Stimulated activated CD8-positive, alpha-beta memory T cell treated with anti-CD3 and anti-CD28 coated beads, Interleukin-7, amount 100 ng/mL, for 4 hours (primary cell): ENCODE data around the gene RALGAPA1.
"Not testable (repeated sequence)": the region's sequence is repeated elsewhere in the genome, so short reads cannot be mapped to it uniquely, and the experiment has no call there.

Experiments
- DNase-seq, 2 donors: peaks; one replicate each; pipeline ENCODE4 v3.0.0-alpha.2; 2020; ENCODE audit warnings: low read depth in 2 of 2

Gene RALGAPA1

GRCh38 chr14:35628989-35629388 is 180.1 kb downstream of the RALGAPA1 start:
- no peak for DNase-seq

- DNase-seq, result not testable (repeated sequence)
These were observed 182.1 kb downstream of the RALGAPA1 start for GRCh38 chr14:35626947-35627346.

DNA sequence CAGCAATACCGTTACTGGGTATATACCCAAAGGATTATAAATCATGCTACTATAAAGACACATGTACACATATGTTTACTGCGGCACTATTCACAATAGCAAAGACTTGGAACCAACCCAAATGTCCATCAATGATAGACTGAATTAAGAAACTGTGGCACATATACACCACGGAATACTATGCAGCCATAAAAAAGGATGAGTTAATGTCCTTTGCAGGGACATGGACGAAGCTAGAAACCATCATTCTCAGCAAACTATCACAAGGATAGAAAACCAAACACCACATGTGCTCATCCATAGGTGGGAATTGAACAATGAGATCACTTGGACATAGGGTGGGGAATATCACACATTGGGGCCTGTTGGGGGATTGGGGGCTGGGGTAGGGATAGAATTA is 187.1 kb downstream of the RALGAPA1 start:
- DNase-seq, result not testable (repeated sequence)

- not testable (repeated sequence) for DNase-seq
These were observed 189.1 kb downstream of the RALGAPA1 start for GRCh38 chr14:35619998-35620397.

DNA sequence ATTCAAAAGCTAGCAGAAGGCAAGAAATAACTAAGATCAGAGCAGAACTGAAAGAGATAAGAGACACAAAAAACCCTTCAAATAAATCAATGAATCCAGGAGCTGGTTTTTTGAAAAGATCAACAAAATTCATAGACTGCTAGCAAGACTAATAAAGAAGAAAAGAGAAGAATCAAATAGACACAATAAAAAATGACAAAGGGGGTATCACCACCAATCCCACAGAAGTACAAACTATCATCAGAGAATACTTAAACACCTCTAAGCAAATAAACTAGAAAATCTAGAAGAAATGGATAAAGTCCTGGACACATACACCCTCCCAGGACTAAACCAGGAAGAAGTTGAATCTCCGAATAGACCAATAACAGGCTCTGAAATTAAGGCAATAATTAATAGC is 189.6 kb downstream of the RALGAPA1 start:
- not testable (repeated sequence) for DNase-seq

DNA sequence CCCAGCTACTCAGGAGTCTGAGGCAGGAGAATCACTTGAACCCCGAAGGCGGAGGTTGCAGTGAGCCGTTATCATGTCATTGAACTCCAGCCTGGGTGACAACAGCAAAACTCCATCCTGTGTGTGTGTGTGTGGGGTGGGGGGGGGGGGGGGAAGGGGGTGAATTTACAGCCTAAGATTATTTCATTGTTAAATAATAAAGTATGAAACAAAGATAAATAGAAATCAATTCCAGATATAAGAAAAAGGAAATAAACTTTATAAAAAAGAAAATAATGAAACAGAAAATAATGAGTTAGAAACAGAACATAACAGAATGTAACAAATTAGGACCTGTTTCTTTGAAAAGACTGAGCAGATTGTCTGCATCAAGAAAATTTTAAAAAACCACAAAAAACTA is 191.6 kb downstream of the RALGAPA1 start:
- no peak for DNase-seq

DNA sequence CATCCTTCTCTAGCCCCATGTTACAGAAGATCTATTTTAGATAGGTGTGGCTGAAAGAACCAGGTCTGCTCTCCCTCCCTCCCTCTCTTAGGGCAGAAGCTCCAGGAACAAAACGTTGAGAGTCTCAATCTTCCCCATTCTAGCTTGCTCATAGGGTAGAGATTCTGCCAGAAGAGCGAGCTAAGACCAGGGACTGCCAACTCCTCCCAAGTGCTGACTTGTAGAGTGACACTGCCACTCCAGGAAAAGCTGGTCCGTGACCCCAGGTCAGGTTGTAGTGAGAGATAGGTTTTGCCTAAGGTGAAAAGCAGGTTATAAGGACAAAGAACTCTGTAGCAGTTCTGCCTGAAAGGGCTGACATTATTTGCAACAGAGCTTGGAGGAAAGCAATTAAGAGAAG is 201.7 kb downstream of the RALGAPA1 start:
- no peak for DNase-seq

- DNase-seq, result no peak
These were observed 208.8 kb downstream of the RALGAPA1 start for GRCh38 chr14:35600253-35600652.

DNA sequence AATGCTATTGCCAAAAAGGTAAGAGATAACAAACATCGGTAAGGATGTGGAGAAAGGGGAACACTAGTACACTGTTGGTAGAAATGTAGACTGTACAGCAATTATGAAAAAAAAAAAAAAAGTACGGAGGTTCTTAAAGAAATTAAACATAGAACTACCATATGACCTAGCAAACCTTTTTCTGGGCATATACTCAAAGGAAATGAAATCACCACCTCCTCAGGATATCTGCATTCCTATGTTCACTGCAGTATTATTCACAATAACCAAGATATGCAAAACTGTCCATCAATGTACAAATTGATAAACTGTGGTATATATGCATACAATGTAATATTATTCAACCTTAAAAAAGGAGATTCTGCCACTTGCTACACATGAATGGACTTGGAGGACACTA is 214.5 kb downstream of the RALGAPA1 start:
- no peak for DNase-seq

GRCh38 chr14:35587373-35587772 is 221.7 kb downstream of the RALGAPA1 start:
- not testable (repeated sequence) for DNase-seq

- DNase-seq, result no peak
These were observed 230.5 kb downstream of the RALGAPA1 start for GRCh38 chr14:35578639-35579038.

GRCh38 chr14:35578135-35578534 is 231.0 kb downstream of the RALGAPA1 start:
- no peak for DNase-seq

- no peak for DNase-seq
These were observed 232.2 kb downstream of the RALGAPA1 start for GRCh38 chr14:35576856-35577255.

DNA sequence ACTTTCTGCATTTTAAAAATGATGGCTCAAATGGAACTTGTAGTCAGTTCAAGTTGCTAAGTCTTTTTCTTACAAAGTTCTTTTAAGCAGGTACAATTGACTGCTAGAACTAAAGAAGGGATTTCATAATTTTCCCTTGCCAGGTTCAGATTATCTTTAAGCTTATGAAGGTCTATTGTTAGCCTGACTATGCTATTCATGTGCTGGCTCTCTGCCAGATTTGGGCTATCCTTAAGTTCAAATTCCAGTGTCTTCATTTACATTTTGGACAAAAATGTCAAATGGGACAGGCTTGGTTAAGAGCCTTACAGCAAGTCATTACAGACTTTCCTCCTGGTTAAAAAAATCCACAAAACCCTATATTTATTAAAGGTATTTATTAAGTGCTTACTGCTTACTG is 232.8 kb downstream of the RALGAPA1 start:
- no peak for DNase-seq

DNA sequence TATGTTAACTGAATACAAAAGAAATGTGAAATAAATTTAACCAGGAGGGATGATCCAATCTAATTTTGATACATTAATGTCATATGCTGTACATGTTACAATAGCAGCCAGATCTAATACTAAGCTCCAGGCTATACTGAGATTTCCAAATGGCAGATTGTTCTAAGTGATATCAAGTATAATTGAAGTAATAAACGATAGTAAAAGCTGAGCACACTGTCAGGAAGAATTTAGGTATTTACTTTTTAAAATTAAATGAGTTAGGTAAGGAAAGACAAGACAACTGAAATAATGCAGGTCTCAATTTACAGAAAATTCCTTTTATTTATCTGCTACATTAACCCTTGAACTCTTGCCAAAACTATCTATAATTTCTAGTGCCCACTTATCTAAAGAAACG is 235.2 kb downstream of the RALGAPA1 start:
- no peak for DNase-seq

DNA sequence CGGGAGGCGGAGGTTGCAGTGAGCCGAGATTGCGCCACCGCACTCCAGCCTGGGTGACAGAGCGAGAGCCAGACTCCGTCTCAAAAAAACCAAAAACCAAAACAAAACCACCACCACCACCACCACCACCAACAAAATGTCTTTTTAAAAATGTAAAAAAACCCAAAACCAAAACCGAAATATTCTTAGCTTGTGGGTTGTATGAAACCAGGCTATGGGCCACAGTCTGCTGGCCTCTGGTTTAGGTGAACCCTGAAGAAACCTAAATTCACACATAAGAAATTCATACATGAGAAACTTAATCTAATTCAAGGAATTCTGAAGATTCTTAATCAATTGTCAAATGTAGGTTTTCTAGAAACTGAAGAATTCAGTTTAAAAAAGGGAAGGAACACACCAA is 237.5 kb downstream of the RALGAPA1 start:
- DNase-seq, result no peak

- no peak for DNase-seq
These were observed 243.1 kb downstream of the RALGAPA1 start for GRCh38 chr14:35565871-35566464.

DNA sequence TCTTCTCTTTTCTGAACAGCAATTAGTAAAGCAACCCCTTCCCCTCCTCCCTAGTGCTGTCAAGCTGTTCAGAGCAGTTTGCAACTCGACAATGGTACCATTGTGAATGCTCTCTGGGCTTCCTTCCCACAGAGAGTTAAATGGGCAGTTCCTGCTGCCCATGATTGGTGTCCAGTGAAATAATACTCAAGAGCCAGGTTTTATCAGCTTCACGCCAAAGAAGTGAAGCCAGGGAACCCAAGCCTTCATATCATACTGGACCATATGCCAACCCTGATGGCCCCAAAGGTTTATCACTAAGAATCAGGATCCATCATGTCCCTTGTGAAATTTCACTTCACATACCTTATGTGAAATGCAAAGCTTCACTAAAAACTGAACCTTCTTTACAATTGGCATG is 250.4 kb downstream of the RALGAPA1 start:
- no peak for DNase-seq

DNA sequence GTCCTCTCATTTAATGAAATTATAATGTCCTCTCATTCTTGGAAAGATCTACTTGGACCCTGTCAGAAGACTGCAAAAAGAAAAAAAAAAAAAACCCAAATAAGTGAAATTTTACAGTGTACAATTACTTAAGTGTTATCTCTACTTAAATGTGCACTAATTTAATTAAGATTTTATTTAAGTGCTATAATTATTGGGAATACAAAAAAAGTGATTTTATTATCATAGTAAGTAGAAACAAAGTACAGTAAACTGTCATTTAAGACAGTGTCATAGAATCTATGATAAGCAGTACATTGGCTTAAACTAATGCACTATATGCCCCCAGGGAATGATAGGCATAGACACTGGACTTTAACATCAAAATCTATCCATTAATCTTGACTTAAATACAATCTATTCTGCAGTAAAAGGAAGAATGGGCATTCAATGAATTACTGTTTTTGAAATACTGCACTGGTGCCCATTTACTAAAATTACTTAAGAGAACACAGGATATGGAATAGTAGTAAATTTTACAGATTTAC is 251.8 kb downstream of the RALGAPA1 start:
- DNase-seq, result no peak

DNA sequence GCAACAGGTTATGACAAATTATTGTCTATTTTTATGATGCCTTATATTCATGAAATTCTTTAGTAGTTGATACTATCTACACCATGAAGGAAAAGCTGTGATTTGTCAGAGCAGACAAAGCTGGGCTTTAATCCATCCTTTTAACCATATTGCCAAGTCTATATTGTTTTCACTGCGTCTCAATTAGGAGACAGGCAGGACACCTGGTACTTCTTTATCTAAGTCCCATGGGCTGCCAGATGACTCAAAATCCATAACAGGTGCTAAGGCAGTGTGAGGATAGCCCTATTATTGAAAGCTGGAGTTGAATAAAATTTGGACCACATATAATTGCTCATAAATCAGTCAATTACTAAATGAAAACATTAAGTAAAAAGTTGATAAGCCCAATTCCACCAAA is 252.5 kb downstream of the RALGAPA1 start:
- no peak for DNase-seq

DNA sequence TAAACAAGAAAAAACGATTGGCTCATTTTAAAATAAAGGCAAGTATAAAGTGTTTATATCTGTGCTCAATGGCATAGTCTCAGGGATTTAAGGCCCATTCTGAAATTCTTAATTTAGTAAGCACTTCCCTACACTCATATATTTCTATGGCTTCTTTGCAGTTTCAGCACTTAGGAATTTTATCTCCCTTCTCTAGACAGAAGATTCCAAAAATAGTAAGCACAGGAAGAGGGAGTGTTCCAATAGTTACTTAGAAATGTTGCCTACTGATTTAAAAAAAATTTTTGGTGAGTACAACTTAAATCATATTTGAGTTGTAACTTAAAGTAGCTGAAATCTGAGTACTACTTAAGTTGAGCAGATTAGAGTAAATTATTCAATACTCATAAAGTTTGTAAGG is 255.3 kb downstream of the RALGAPA1 start:
- no peak for DNase-seq

DNA sequence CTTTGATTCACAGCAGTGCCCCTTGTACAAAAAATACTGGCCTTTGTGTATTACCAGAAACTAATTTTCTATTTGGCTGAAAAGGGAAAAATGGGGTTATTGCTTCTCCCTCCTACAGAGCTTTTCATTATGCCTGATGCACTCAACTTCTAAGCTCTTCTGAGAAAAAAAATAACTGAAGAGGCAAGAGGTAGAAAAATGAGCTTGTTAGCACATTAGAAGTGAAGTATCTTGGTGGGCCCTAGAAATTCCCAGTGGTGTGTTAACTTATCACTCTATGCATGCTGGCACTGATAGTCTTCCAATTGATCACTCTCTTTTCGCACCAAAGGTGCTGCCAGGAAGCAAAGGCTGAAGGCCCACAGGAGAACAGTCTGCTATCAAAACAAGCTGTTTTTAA is 258.0 kb downstream of the RALGAPA1 start:
- DNase-seq, result no peak

- DNase-seq, result no peak
These were observed 259.5 kb downstream of the RALGAPA1 start for GRCh38 chr14:35549551-35549950.

GRCh38 chr14:35543006-35543405 is 266.1 kb downstream of the RALGAPA1 start:
- DNase-seq, result no peak
